Thymus (tissue), 14 donors: ENCODE results near the gene BTN3A1. TPM values are rescaled to one million over a fixed set of nuclear protein-coding genes. Genes with fewer than 3 reads are reported as not detected.
"Not testable (repeated sequence)": the region's sequence is repeated elsewhere in the genome, so short reads cannot be mapped to it uniquely, and the experiment has no call there.

Source experiments
- DNase-seq, 9 donors: peaks; one replicate each; pipeline ENCODE4 v3.0.0-alpha.2; 2013; ENCODE audit warnings: low spot score in 9 of 9, low read depth in 6 of 9, missing footprints in 1 of 9
- H3K27ac ChIP-seq, 2 donors: one replicate each; pipeline ENCODE4 v1.5.1; 2013; ENCODE audit warnings: control low read depth in 1 of 2, low read depth in 1 of 2, low read length in 1 of 2, mild to moderate bottlenecking in 1 of 2, moderate library complexity in 1 of 2
- H3K27me3 ChIP-seq, 2 donors: one replicate each; pipeline ENCODE4 v1.5.1; 2013; ENCODE audit warnings: low read length in 1 of 2; ENCODE audit not compliant: control insufficient read depth in 2 of 2, insufficient read depth in 1 of 2
- H3K36me3 ChIP-seq, 2 donors: one replicate each; pipeline ENCODE4 v1.5.1; 2013; ENCODE audit warnings: low read length in 1 of 2, mild to moderate bottlenecking in 1 of 2, moderate library complexity in 1 of 2; ENCODE audit not compliant: control insufficient read depth in 2 of 2, insufficient read depth in 2 of 2
- H3K4me1 ChIP-seq, 2 donors: one replicate each; pipeline ENCODE4 v1.5.1; 2013; ENCODE audit warnings: low read length in 2 of 2; ENCODE audit not compliant: control insufficient read depth in 2 of 2, insufficient read depth in 2 of 2
- H3K4me3 ChIP-seq, 2 donors: one replicate each; pipeline ENCODE4 v1.5.1; 2013; ENCODE audit warnings: low read length in 2 of 2, control low read depth in 1 of 2, mild to moderate bottlenecking in 1 of 2
- H3K9me3 ChIP-seq, 2 donors: one replicate each; pipeline ENCODE4 v1.5.1; 2013; ENCODE audit warnings: low read length in 1 of 2, mild to moderate bottlenecking in 1 of 2; ENCODE audit not compliant: control insufficient read depth in 2 of 2, insufficient read depth in 1 of 2
- WGBS: extraction: QIAGEN DNeasy Blood & Tissue Kit; methylation state at CpG from one replicate; pipeline ENCODE4 v1.1.7; 2013; 5-methylcytosine and 5-hydroxymethylcytosine counted together
- long read RNA-seq, 10 donors: transcript quantifications; one replicate each; lab custom pipeline, GENCODE V29; 2026
- polyA plus RNA-seq: library from polyadenylated mRNA; stranded (reverse); fragments of 200-250 nt; gene quantifications from one replicate; pipeline ENCODE4 v1.2.3, GENCODE V29; 2013
- total RNA-seq: library from RNA; stranded (reverse); fragments of 120-200 nt; gene quantifications from one replicate; pipeline ENCODE4 v1.2.4, GENCODE V29; 2013
- donor health status: healthy.

BTN3A1 gene
- 27.5 TPM for total RNA-seq
- polyA plus RNA-seq: 32.7 TPM
- long read RNA-seq, donor 1: 0 reads
- long read RNA-seq, donor 2: 0 reads
- long read RNA-seq, donor 3, partial matches to known transcripts: 62 of 62 reads
- long read RNA-seq, donor 3, other reads (novel, unspliced or antisense): 0 of 62 reads
- long read RNA-seq, donor 4, partial matches to known transcripts: 0 of 1 reads
- long read RNA-seq, donor 4, other reads (novel, unspliced or antisense): 0 of 1 reads
- long read RNA-seq, donor 5, partial matches to known transcripts: 81 of 81 reads
- long read RNA-seq, donor 5, other reads (novel, unspliced or antisense): 0 of 81 reads
- long read RNA-seq, donor 6, partial matches to known transcripts: 0 of 1 reads
- long read RNA-seq, donor 6, other reads (novel, unspliced or antisense): 0 of 1 reads
- long read RNA-seq, donor 7, partial matches to known transcripts: 0 of 1 reads
- long read RNA-seq, donor 7, other reads (novel, unspliced or antisense): 0 of 1 reads
- long read RNA-seq, donor 8: 0 reads
- long read RNA-seq, donor 9, partial matches to known transcripts: 24 of 24 reads
- long read RNA-seq, donor 9, other reads (novel, unspliced or antisense): 0 of 24 reads
- long read RNA-seq, donor 10, partial matches to known transcripts: 0 of 1 reads
- long read RNA-seq, donor 10, other reads (novel, unspliced or antisense): 0 of 1 reads

DNA sequence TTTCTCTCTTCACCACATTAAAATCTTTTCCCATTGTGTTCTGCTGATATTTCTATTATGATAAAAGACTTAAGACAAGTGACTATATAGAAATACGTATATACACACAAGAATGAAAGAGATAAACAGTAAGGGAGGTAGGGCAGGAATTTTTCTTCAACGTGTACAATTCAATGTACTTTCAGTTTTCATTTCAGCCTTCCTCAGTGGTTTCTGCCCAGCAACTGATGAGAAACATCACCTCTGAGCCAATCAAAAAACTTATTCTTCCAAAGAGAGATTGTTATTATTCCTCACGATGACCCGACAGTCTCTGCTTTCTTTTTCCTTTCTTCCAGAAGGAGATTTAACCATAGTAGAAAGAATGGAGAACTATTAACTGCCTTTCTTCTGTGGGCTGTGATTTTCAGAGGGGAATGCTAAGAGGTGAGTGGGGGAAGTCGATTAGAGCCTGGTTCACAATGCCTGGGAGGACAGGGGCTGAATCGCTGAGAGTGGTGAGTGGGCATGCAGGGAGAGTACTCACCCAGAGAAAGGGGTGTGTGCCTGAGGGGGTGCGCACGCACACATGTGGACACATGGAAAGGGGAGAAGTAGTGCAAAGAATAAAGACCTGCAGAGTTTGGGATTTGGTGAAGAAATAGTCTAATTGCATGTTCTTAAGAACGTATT is at the start of gene BTN3A1:
Gene BTN3A1, plus strand, starts transcription at position 289 of the 672 bp plus-strand sequence. CDS start 3,289 bp downstream, outside the sequence.
- DNase-seq: peak; percentile 43 to 91 (median 77)
- Histone ChIP-seq H3K4me3 (peak within 1 kb of the TSS; percentile 67 to 87), H3K9me3 (no peaks in the 10 kb centered on the region), H3K27ac (peak within 1 kb of the TSS; percentile 84 to 91), H3K4me1 (peaks cover 2 to 18% of the 10 kb centered on the region in 2 donors), H3K27me3 (no peaks in the 10 kb centered on the region), H3K36me3 (peaks cover 13 to 14% of the 10 kb centered on the region in 2 donors)
- under 1% methylated on average over 9 of the region's 9 CpGs for WGBS

DNA sequence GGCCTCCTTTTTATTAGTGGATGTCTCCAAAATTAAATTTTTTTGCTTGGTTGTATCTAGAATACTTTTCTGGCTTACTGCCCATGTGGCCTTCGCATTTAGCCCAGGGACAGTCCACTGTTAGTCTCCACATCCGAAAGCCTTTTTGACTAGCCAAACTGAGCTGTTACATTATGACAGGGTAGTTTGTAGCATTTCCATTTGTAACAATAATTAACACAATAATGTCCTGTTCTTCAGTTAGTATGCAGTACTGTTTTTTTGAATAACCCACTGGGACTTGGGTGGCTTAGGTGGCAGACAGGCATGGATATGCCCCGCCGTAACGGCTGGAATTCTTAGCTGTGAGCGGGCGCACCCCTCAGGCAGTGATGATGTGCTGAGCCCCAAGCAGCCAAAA is 49.8 kb upstream of the BTN3A1 start:
- H3K4me1 ChIP-seq: peaks cover 3 to 4% of the 10 kb centered on the region in 2 donors
- no peaks in the 10 kb centered on the region for H3K27me3 ChIP-seq
- no peak overlapping the region for H3K27ac ChIP-seq
- no peaks in the 10 kb centered on the region for H3K9me3 ChIP-seq
- DNase-seq: no peak
- H3K4me3 ChIP-seq: no peak overlapping the region
- no peaks in the 10 kb centered on the region for H3K36me3 ChIP-seq
- WGBS: 98% methylated on average over 7 of the region's 7 CpGs

DNA sequence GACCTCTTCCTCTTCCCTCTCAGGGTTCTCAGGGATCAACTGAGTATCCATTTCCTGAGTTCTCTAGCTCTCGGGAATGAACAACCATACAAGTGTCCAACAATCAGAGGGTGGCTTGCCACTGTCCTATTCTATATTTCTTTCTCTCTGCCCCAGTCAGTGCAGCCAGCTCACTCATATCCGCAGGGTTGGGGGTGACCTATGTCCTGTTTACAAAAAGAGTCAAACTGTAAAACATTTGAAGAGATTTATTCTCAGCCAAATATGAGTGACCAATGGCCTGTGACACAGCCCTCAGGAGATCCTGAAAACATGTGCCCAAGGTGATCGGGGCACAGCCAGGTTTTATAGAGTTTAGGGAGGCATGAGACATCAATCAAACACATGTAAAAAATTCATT is 47.9 kb upstream of the BTN3A1 start:
- H3K4me1 ChIP-seq: peaks cover 3 to 4% of the 10 kb centered on the region in 2 donors
- WGBS: 94% methylated on average over 3 of the region's 3 CpGs
- H3K4me3 ChIP-seq: no peak overlapping the region
- DNase-seq: no peak
- no peaks in the 10 kb centered on the region for H3K36me3 ChIP-seq
- no peak overlapping the region for H3K27ac ChIP-seq
- no peaks in the 10 kb centered on the region for H3K27me3 ChIP-seq
- no peaks in the 10 kb centered on the region for H3K9me3 ChIP-seq

DNA sequence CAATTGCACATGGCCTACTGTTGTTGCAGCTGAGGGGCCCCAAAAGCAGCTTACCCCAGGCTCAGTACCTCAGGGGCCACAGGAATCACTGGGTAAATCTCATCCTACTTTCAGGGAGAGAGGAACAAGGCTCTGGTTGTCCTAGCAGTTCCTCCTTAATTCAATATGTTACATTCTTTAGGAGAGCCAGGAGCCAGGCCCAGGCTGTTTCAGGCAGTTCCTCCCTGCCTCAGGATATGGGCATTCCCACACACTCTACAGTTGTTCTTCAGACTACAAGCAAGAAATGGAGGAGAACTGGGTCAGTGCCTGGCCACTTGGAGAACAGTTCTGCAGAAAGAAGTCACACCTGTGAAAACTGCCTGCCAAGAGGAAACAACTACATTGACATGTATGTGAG is 46.7 kb upstream of the BTN3A1 start:
- no peak for DNase-seq
- Histone ChIP-seq H3K27ac (no peak overlapping the region), H3K4me3 (no peak overlapping the region), H3K27me3 (no peaks in the 10 kb centered on the region), H3K36me3 (no peaks in the 10 kb centered on the region), H3K9me3 (no peaks in the 10 kb centered on the region), H3K4me1 (peaks cover 4 to 5% of the 10 kb centered on the region in 2 donors)

DNA sequence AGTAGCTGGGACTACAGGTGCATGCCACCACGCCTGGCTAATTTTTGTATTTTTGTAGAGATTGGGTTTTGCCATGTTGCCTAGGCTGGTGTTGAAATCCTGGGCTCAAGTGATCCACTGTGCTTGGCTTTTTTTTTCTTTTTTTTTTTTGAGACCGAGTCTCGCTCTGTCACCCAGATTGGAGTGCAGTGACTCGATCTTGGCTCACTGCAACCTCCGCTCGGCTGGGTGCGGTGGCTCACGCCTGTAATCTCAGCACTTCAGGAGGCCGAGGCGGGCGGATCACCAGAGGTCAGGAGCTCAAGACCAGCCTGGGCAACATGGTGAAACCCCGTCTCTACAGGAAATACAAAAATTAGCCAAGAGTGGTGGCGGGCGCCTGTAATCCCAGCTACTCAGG is 44.5 kb upstream of the BTN3A1 start:
- not testable (repeated sequence) for H3K9me3 ChIP-seq, H3K27me3 ChIP-seq, H3K36me3 ChIP-seq, DNase-seq, H3K4me3 ChIP-seq, H3K27ac ChIP-seq
- H3K4me1 ChIP-seq: peaks cover 13 to 26% of the 10 kb centered on the region in 2 donors
- WGBS: 96% methylated on average over 14 of the region's 14 CpGs

DNA sequence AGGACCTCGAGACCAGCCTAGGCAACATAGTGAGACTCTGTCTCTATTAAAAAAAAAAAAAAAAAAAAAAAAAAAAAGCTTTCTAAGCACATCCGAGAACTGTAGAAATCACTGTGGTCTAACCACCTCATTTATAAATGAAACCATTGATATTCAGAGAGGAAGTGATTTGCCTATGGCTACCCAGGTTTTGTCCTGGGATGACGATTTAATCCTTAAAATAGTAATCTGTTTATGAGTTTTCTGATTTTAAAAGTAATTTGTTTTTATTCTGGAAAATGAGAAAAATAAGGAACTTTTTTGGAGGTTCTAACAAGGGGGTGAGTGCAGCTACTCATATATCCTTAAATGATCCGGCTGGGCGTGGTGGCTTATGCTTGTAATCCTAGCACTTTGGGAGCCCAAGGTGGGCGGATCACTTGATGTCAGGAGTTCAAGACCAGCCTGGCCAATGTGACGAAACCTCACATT is 43.5 kb upstream of the BTN3A1 start:
- Histone ChIP-seq H3K27me3 (no peaks in the 10 kb centered on the region), H3K27ac (no peak overlapping the region), H3K4me3 (no peak overlapping the region), H3K9me3 (no peaks in the 10 kb centered on the region), H3K36me3 (no peaks in the 10 kb centered on the region), H3K4me1 (peaks cover 13 to 30% of the 10 kb centered on the region in 2 donors)
- DNase-seq: no peak
- WGBS: 67% methylated on average over 7 of the region's 7 CpGs

DNA sequence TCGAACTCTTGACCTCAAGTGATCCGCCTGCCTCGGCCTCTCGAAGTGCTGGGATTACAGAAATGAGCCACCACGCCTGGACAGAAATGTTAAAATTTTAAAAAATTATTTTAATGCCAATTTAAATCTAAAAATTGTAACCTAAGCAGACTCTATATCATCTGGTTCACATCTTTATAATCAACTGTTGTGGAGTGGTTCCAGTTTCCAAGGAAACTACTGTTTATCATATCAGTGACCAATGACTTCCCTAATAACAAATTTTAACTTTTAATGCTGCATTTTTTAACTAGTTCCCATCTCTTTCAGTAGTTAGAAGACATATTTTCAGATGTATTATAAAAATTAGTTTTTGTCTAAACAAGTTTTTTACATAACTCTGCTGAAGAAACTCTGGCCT is 42.3 kb upstream of the BTN3A1 start:
- H3K27ac ChIP-seq: no peak overlapping the region
- H3K27me3 ChIP-seq: no peaks in the 10 kb centered on the region
- H3K4me3 ChIP-seq: no peak overlapping the region
- H3K4me1 ChIP-seq: peaks cover 18 to 39% of the 10 kb centered on the region in 2 donors
- 99% methylated on average over 5 of the region's 5 CpGs for WGBS
- no peaks in the 10 kb centered on the region for H3K36me3 ChIP-seq
- DNase-seq: no peak
- no peaks in the 10 kb centered on the region for H3K9me3 ChIP-seq

DNA sequence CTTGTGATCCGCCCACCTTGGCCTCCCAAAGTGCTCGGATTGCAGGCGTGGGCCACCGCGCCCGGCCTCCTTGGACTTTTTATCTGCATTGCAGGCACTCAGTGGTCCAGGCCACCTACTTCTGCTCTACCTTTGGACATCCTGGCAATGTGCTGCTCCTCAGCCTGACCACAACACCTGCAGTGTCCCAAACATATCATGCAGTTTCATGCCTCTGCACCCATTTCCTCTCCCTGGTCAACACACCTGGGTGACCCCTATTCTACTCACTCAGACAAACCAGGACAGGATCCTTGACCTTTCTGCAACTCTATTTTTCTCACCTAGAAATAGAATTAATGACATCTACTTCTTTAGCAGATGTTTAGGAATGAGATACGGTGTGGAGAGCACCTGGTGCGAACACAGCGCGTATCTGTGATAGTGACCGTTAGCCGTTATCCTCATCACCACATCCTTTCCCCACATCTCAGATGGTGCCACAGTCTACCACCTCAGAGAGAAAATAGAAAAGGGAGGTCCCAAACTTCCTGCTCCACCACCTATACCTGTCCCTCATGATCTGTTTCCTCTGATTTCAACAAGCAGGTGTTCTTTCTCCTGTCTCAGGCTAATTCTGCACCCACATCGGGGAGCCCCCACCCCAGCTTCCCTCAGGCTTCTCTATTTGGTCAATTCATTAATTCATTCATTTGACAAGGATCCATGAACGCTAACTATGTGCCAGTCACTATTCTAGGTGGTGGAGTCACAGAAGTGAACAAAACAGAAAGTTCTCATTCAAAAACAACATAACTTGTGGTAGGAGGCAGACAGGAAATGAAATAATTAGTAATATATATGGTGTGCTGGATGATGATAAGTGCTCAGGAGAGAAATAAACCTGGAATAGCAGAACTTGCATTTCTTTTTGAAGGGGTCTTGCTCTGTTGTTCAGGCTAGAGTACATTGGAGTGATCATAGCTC is 41.3 kb upstream of the BTN3A1 start:
- Histone ChIP-seq H3K27me3 (no peaks in the 10 kb centered on the region), H3K36me3 (no peaks in the 10 kb centered on the region), H3K27ac (peak overlapping the region; percentile 53 to 67), H3K4me3 (no peak overlapping the region), H3K4me1 (peaks cover 16 to 35% of the 10 kb centered on the region in 2 donors), H3K9me3 (no peaks in the 10 kb centered on the region)
- 46% methylated on average over 14 of the region's 14 CpGs for WGBS
- DNase-seq: peak in 2 of 9 donors; percentile 29 to 52
